SK-N-MC (cell line): Measurements from ENCODE around the gene TMEM181.
"Not testable (repeated sequence)": the region's sequence is repeated elsewhere in the genome, so short reads cannot be mapped to it uniquely, and the experiment has no call there.

ENCODE experiments used
- FOXP2 ChIP-seq: optimal IDR thresholded peaks from 2 replicates; pipeline ENCODE3; 2011; ENCODE audit warnings: mild to moderate bottlenecking, moderate library complexity; ENCODE audit not compliant: insufficient read depth; ENCODE audit errors: extremely low read length, control extremely low read depth
- POLR2AphosphoS5 ChIP-seq: IDR thresholded peaks from 2 replicates; pipeline ENCODE4 v1.6.1; 2012; ENCODE audit warnings: mild to moderate bottlenecking, low read depth, low read length, borderline replicate concordance

DNA sequence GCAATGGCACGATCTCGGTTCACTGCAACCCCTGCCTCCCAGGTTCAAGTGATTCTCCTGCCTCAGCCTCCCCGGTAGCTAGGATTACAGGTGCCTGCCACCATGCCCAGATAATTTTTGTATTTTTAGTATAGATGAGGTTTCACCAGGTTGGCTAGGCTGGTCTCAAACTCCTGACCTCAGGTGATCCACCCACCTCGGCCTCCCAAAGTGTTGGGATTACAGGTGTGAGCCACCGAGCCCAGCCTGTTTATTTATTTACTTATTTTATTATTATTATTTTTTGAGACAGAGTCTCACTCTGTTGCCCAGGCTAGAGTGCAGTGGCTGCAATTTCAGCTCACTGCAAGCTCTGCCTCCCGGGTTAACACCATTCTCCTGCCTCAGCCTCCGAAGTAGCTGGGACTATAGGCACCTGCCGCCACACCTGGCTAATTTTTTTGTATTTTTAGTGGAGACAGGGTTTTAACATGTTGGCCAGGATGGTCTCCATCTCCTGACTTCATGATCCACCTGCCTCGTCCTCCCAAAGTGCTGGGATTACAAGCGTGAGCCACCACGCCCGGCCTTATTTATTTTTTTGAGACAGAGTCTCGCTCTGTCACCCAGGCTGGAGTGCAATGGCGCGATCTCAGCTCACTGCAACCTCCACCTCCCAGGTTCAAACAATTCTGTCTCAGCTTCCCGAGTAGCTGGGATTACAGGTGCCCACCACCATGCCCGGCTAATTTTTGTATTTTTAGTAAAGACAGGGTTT lies 92.3 kb downstream of the TMEM181 start:
- TF ChIP-seq POLR2AphosphoS5, FOXP2: not testable (repeated sequence)
